GM12891 (cell line): Measurements from ENCODE around the gene AFAP1L2.

Experiments
- POLR2A ChIP-seq: IDR thresholded peaks from 2 replicates; pipeline ENCODE4 v1.6.1; 2011; ENCODE audit warnings: low read depth, low read length, control low read depth
- POLR2AphosphoS5 ChIP-seq: IDR thresholded peaks from 2 replicates; pipeline ENCODE4 v1.6.1; 2011; ENCODE audit warnings: low read depth, low read length, control low read depth
- POU2F2 ChIP-seq: IDR thresholded peaks from 2 replicates; pipeline ENCODE4 v1.6.1; 2011; ENCODE audit warnings: low read depth, mild to moderate bottlenecking, control low read depth, low read length, moderate library complexity

GRCh38 chr10:114258274-114258840 lies 145.9 kb downstream of the AFAP1L2 start:
- TF ChIP-seq POLR2AphosphoS5, result no peak
- no peak for TF ChIP-seq POU2F2
- no peak for TF ChIP-seq POLR2A
